Epithelial cell of proximal tubule (primary cell): ENCODE measurements around the gene NANOS2. TPM values are rescaled to one million over a fixed set of nuclear protein-coding genes. Genes with fewer than 3 reads are reported as not detected.

Source experiments
- DNase-seq: peaks from one replicate; pipeline ENCODE4 v3.0.0-alpha.2; 2011; ENCODE audit warnings: low read depth
- H3K4me3 ChIP-seq: 2 replicates; pipeline ENCODE4 v1.5.1; 2011; ENCODE audit warnings: low read depth, mild to moderate bottlenecking, low read length
- CTCF ChIP-seq: conservative IDR thresholded peaks from 2 replicates; pipeline ENCODE4 v1.5.1; 2012; ENCODE audit warnings: low read depth, mild to moderate bottlenecking, low read length
- total RNA-seq: library from RNA; depleted of rRNA; stranded (reverse); fragments of >200 nt; gene quantifications from 2 replicates; pipeline ENCODE4 v1.2.3, GENCODE V29; 2015

Gene NANOS2
- total RNA-seq, 1 donor from 2014 or later: not detected

GRCh38 chr19:45931055-45931454 lies 16.5 kb upstream of the NANOS2 start:
- DNase-seq: no peak
- TF ChIP-seq CTCF: peak; percentile 14
- H3K4me3 ChIP-seq: no peak overlapping the region

- no peak for TF ChIP-seq CTCF
- DNase-seq: no peak
- H3K4me3 ChIP-seq: no peak overlapping the region
Measured at GRCh38 chr19:45929247-45929646, 14.7 kb upstream of the NANOS2 start.

- peak; percentile 3 for TF ChIP-seq CTCF
- H3K4me3 ChIP-seq: peak overlapping the region; percentile 14
Measured at GRCh38 chr19:45927565-45928261, 13.1 kb upstream of the NANOS2 start.

GRCh38 chr19:45924891-45925447 lies 10.4 kb upstream of the NANOS2 start:
- TF ChIP-seq CTCF: no peak
- no peak for DNase-seq
- no peak overlapping the region for H3K4me3 ChIP-seq

More at GRCh38 chr19:45927565-45928261, 13.1 kb upstream of the NANOS2 start:
- DNase-seq: no peak

- no peak for DNase-seq
- H3K4me3 ChIP-seq: no peak overlapping the region
- TF ChIP-seq CTCF: peak; percentile 25
Measured at GRCh38 chr19:45922281-45922680, 7.7 kb upstream of the NANOS2 start.

GRCh38 chr19:45920458-45920857 lies 5.9 kb upstream of the NANOS2 start:
- no peak for DNase-seq
- TF ChIP-seq CTCF: no peak
- H3K4me3 ChIP-seq: no peak overlapping the region

GRCh38 chr19:45919678-45920077 lies 5.1 kb upstream of the NANOS2 start:
- no peak for TF ChIP-seq CTCF
- H3K4me3 ChIP-seq: no peak overlapping the region
- no peak for DNase-seq
